K562 (cell line): Measurements from ENCODE around the gene ORMDL1. TPM values are rescaled to one million over a fixed set of nuclear protein-coding genes. Genes with fewer than 3 reads are reported as not detected.
A peak's percentile ranks its signal among the peaks of the same experiment; 100 is the strongest.

Experiments used
- ATF3 ChIP-seq, 2 experiments: fragments of 450-650 bp in 1 of 2; sonication (generic) in 1 of 2; formaldehyde crosslinking in 1 of 2; IDR thresholded peaks in 1 of 2; conservative IDR thresholded peaks in 1 of 2; 2 replicates each; pipeline versions ENCODE4 v1.6.1 to v1.8.1; 2016 to 2023; ENCODE audit warnings: mild to moderate bottlenecking in 2 of 2, moderate library complexity in 2 of 2, inconsistent platforms in 1 of 2, missing genetic modification reagents in 1 of 2
- CC2D1A ChIP-seq: fragments of 450-650 bp; IDR thresholded peaks from 2 replicates; pipeline ENCODE4 v1.6.1; 2017; ENCODE audit warnings: mild to moderate bottlenecking
- IRF2 ChIP-seq: sonication (generic); formaldehyde crosslinking; IDR thresholded peaks from 2 replicates; pipeline ENCODE4 v1.8.1; 2022; ENCODE audit warnings: mild to moderate bottlenecking, missing genetic modification reagents
- JUNB ChIP-seq: fragments of 450-650 bp; formaldehyde crosslinking; conservative IDR thresholded peaks from 2 replicates; pipeline ENCODE4 v1.4.0; 2020; ENCODE audit warnings: mild to moderate bottlenecking
- MBD2 ChIP-seq: sonication (generic); IDR thresholded peaks from 2 replicates; pipeline ENCODE4 v1.6.1; 2016; ENCODE audit warnings: low read depth, borderline replicate concordance
- NCOR1 ChIP-seq: fragments of 450-650 bp; IDR thresholded peaks from 2 replicates; pipeline ENCODE4 v1.6.1; 2016; ENCODE audit warnings: mild to moderate bottlenecking, moderate library complexity
- NR1H2 ChIP-seq: sonication (generic); formaldehyde crosslinking; IDR thresholded peaks from 2 replicates; pipeline ENCODE4 v1.4.0; 2020; ENCODE audit warnings: mild to moderate bottlenecking, missing genetic modification reagents
- NR2C1 ChIP-seq, 2 experiments: fragments of 450-650 bp; IDR thresholded peaks; 2 replicates each; pipeline ENCODE4 v1.6.1; 2017; ENCODE audit warnings: mild to moderate bottlenecking in 2 of 2, antibody characterized with exemption in 1 of 2, inconsistent platforms in 1 of 2, missing compliant biosample characterization in 1 of 2, missing genetic modification characterization in 1 of 2
- NR2C2 ChIP-seq, 2 experiments: fragments of 200-800 bp in 1 of 2; sonication (Bioruptor generic) in 1 of 2; sonication (generic) in 1 of 2; formaldehyde crosslinking in 1 of 2; IDR thresholded peaks; 2 replicates each; pipeline versions ENCODE4 v1.6.1 to v1.8.0; 2016 to 2022; ENCODE audit warnings: mild to moderate bottlenecking in 1 of 2, missing compliant biosample characterization in 1 of 2, missing genetic modification characterization in 1 of 2, missing genetic modification reagents in 1 of 2
- NRF1 ChIP-seq, 2 experiments: fragments of 450-650 bp; IDR thresholded peaks in 1 of 2; conservative IDR thresholded peaks in 1 of 2; 2 replicates each; pipeline ENCODE4 v1.6.1; 2014; ENCODE audit warnings: mild to moderate bottlenecking in 2 of 2
- TAF1 ChIP-seq: IDR thresholded peaks from 2 replicates; pipeline ENCODE4 v1.6.1; 2011; ENCODE audit warnings: mild to moderate bottlenecking, low read length, moderate library complexity; ENCODE audit not compliant: insufficient read depth, control insufficient read depth, severe bottlenecking; ENCODE audit errors: extremely low read depth
- ZBTB26 ChIP-seq: fragments of 450-650 bp; formaldehyde crosslinking; IDR thresholded peaks from 2 replicates; pipeline ENCODE4 v1.4.0; 2022; ENCODE audit warnings: missing genetic modification characterization
- ZBTB40 ChIP-seq, 2 experiments: fragments of 450-650 bp in 1 of 2; sonication (generic) in 1 of 2; formaldehyde crosslinking in 1 of 2; IDR thresholded peaks; 2 replicates each; pipeline versions ENCODE4 v1.7.1 to v1.9.0; 2016 to 2022; ENCODE audit warnings: inconsistent platforms in 1 of 2, mild to moderate bottlenecking in 1 of 2, missing genetic modification reagents in 1 of 2
- ZNF12 ChIP-seq: sonication (generic); formaldehyde crosslinking; IDR thresholded peaks from 2 replicates; pipeline ENCODE4 v1.4.0; 2020; ENCODE audit warnings: mild to moderate bottlenecking, missing genetic modification reagents
- ZNF217 ChIP-seq: sonication (generic); formaldehyde crosslinking; IDR thresholded peaks from 2 replicates; pipeline ENCODE4 v1.8.0; 2022; ENCODE audit warnings: mild to moderate bottlenecking, missing genetic modification reagents
- ZNF696 ChIP-seq: fragments of 250-450 bp; sonication (Bioruptor Pico); conservative IDR thresholded peaks from 2 replicates; pipeline ENCODE4 v1.4.0; 2020; ENCODE audit warnings: mild to moderate bottlenecking, moderate library complexity
- polyA plus RNA-seq, 8 experiments: library from polyadenylated mRNA; depleted of rRNA in 4 of 8; stranded (reverse) in 5 of 8; unstranded in 3 of 8; fragments of >200 nt; fragmentation: Nextera tagmentation in 2 of 8; fragmentation: Illumina TruSeq in 1 of 8; extraction: Ambion mirVana in 2 of 8; extraction: Trizol in 1 of 8; gene quantifications; 2 replicates each; pipeline versions ENCODE4 v1.2.1 to v1.2.3, GENCODE V29; 2011 to 2014; ENCODE audit warnings: inconsistent platforms in 1 of 8, missing spikeins in 1 of 8
- total RNA-seq, 7 experiments: library from RNA; depleted of rRNA in 6 of 7; stranded (reverse); fragments of >200 nt in 6 of 7; fragmentation: Illumina TruSeq in 2 of 7; extraction: Trizol in 2 of 7; gene quantifications; 2 replicates each; pipeline versions ENCODE4 v1.2.1 to v1.2.3, GENCODE V29; 2011 to 2021; ENCODE audit warnings: low replicate concordance in 1 of 7

ORMDL1 gene
- total and polyA plus RNA-seq, 9 of the 15 experiments (the other 6 are each of a cell fraction or from before 2014, with no cell fraction given), result 35.1 to 74.2 (median 50.0) TPM

GRCh38 chr2:189783451-189783926 lies 650 bp downstream of the ORMDL1 start (continued):
- TF ChIP-seq NRF1 (conservative IDR thresholded peaks at IDR 0.05 in 1 of 2, IDR thresholded peaks at IDR 0.05 in 1 of 2) (no peak), ZNF696 (CRISPR knock-in tag) (no peak), NR2C1 (IDR thresholded peaks at IDR 0.05) (peak; percentile 88), NR2C1 (tag; IDR thresholded peaks at IDR 0.05) (peak; percentile 80), TAF1 (no peak), NCOR1 (no peak), JUNB (CRISPR knock-in tag) (no peak), MBD2 (no peak), NR2C2 (CRISPR knock-in tag; IDR thresholded peaks at IDR 0.05) (no peak), NR2C2 (tag; IDR thresholded peaks at IDR 0.05) (peak; percentile 88), ZNF217 (CRISPR knock-in tag) (no peak), ZBTB26 (CRISPR knock-in tag) (no peak), ATF3 (IDR thresholded peaks at IDR 0.05) (0 out of 2 replicates have a peak, but pooled peaks have one; percentile 10), ATF3 (CRISPR knock-in tag; conservative IDR thresholded peaks at IDR 0.05) (no peak), IRF2 (CRISPR knock-in tag) (no peak), CC2D1A (no peak), ZBTB40 (IDR thresholded peaks at IDR 0.05) (peak; percentile 77), ZBTB40 (CRISPR knock-in tag; IDR thresholded peaks at IDR 0.05) (no peak), NR1H2 (0 out of 2 replicates have a peak, but pooled peaks have one; percentile 35), ZNF12 (CRISPR knock-in tag) (no peak)
